Calu3 (cell line): ENCODE data around the gene LAMTOR1. TPM values are rescaled to one million over a fixed set of nuclear protein-coding genes. Genes with fewer than 3 reads are reported as not detected.

Experiments
- BruUV-seq: library from RNA; stranded (reverse); fragments of 400-500 nt; replicated peaks from 2 replicates; lab custom pipeline; 2021; lab: Mats Ljungman, UMichigan
- CTCF ChIA-PET: fragments of 300-600 bp; sonication (Branson Sonifier 250); formaldehyde crosslinking; loops from one replicate; lab custom pipeline; 2022; ENCODE audit warnings: antibody characterized with exemption; lab: Charles Lee
- DNase-seq: peaks from one replicate; pipeline ENCODE4 v3.0.0; 2022
- H3K27ac Mint-ChIP-seq: one replicate; pipeline ENCODE4 v1.8.0; 2022; ENCODE audit warnings: mixed read lengths; ENCODE audit not compliant: unreplicated experiment
- H3K27me3 Mint-ChIP-seq: one replicate; pipeline ENCODE4 v1.8.0; 2022; ENCODE audit warnings: mixed read lengths; ENCODE audit not compliant: unreplicated experiment
- H3K36me3 Mint-ChIP-seq: one replicate; pipeline ENCODE4 v1.8.0; 2022; ENCODE audit warnings: mild to moderate bottlenecking, moderate library complexity, mixed read lengths; ENCODE audit not compliant: insufficient read depth, unreplicated experiment
- H3K4me1 Mint-ChIP-seq: one replicate; pipeline ENCODE4 v1.8.0; 2022; ENCODE audit warnings: mild to moderate bottlenecking, low read depth, mixed read lengths; ENCODE audit not compliant: unreplicated experiment
- H3K4me3 Mint-ChIP-seq: one replicate; pipeline ENCODE4 v1.8.0; 2022; ENCODE audit warnings: mild to moderate bottlenecking, low read depth, moderate library complexity, mixed read lengths; ENCODE audit not compliant: unreplicated experiment
- H3K9me3 Mint-ChIP-seq: one replicate; pipeline ENCODE4 v1.8.0; 2022; ENCODE audit warnings: low read depth, mixed read lengths; ENCODE audit not compliant: unreplicated experiment
- CTCF ChIP-seq: fragments of 200-600 bp; IDR thresholded peaks from one replicate; pipeline ENCODE4 v1.8.0; 2022; ENCODE audit warnings: antibody characterized with exemption; ENCODE audit not compliant: unreplicated experiment
- intact Hi-C: fragments of 100-400 bp; cut with micrococcal nuclease; formaldehyde crosslinking; loops from one replicate; pipeline ENCODE4 v1.10.0; 2022; ENCODE audit not compliant: unreplicated experiment
- total RNA-seq: library from RNA; stranded (reverse); gene quantifications from 2 replicates; pipeline ENCODE4 v1.2.3, GENCODE V29; 2022

Gene LAMTOR1
- total RNA-seq, 1 experiment from 2014 or later = 67.1 TPM

- Mint-ChIP-seq H3K36me3 (peaks cover 36% of the 10 kb centered on the region), H3K4me3 (peak overlapping the region; percentile 75), H3K4me1 (peaks cover 20% of the 10 kb centered on the region), H3K9me3 (no peaks in the 10 kb centered on the region), H3K27ac (peak overlapping the region; percentile 71), H3K27me3 (no peaks in the 10 kb centered on the region)
- no peak for TF ChIP-seq CTCF
- CTCF ChIA-PET = interaction anchor here (0.9 to 1.1 kb wide), 3 partner anchors 9 to 174 kb away, joined by 3 read pairs; no protein-coding TSS in a partner anchor
- BruUV-seq = TSS peak; percentile 65
- intact Hi-C loops = no loop called here
- no peak for DNase-seq
Observed at GRCh38 chr11:72102162-72102561, 935 bp downstream of the LAMTOR1 start.

GRCh38 chr11:72100462-72100861, 2.6 kb downstream of the LAMTOR1 start:
- no peak for DNase-seq
- peak overlapping the region; percentile 71 for H3K27ac Mint-ChIP-seq
- no TSS peak for BruUV-seq
- TF ChIP-seq CTCF = no peak
- H3K9me3 Mint-ChIP-seq = no peaks in the 10 kb centered on the region
- peaks cover 36% of the 10 kb centered on the region for H3K36me3 Mint-ChIP-seq
- H3K27me3 Mint-ChIP-seq = no peaks in the 10 kb centered on the region
- H3K4me3 Mint-ChIP-seq = no peak overlapping the region
- CTCF ChIA-PET = interaction anchor here (0.6 to 1.1 kb wide), 2 partner anchors 8 to 62 kb away, joined by 3 to 4 read pairs; no protein-coding TSS in a partner anchor
- peaks cover 20% of the 10 kb centered on the region for H3K4me1 Mint-ChIP-seq
- intact Hi-C loops = no loop called here

GRCh38 chr11:72100009-72100408, 3.1 kb downstream of the LAMTOR1 start:
- peaks cover 20% of the 10 kb centered on the region for H3K4me1 Mint-ChIP-seq
- H3K9me3 Mint-ChIP-seq = no peaks in the 10 kb centered on the region
- no peak overlapping the region for H3K4me3 Mint-ChIP-seq
- H3K36me3 Mint-ChIP-seq = peaks cover 40% of the 10 kb centered on the region
- no peak for DNase-seq
- no peak overlapping the region for H3K27ac Mint-ChIP-seq
- TF ChIP-seq CTCF = no peak
- CTCF ChIA-PET = interaction anchor here (0.6 to 1.3 kb wide), 4 partner anchors 8 to 62 kb away, joined by 3 to 4 read pairs (median 4); no protein-coding TSS in a partner anchor
- H3K27me3 Mint-ChIP-seq = no peaks in the 10 kb centered on the region
- no TSS peak for BruUV-seq
- intact Hi-C loops = no loop called here

- no peak for TF ChIP-seq CTCF
- H3K9me3 Mint-ChIP-seq = no peaks in the 10 kb centered on the region
- no TSS peak for BruUV-seq
- no peak overlapping the region for H3K27ac Mint-ChIP-seq
- no peak for DNase-seq
- H3K4me1 Mint-ChIP-seq = peaks cover 20% of the 10 kb centered on the region
- H3K27me3 Mint-ChIP-seq = no peaks in the 10 kb centered on the region
- intact Hi-C loops = no loop called here
- no peak overlapping the region for H3K4me3 Mint-ChIP-seq
- CTCF ChIA-PET = interaction anchor here (1.3 kb wide), 2 partner anchors 7 to 73 kb away, joined by 3 to 4 read pairs; no protein-coding TSS in a partner anchor
- peaks cover 37% of the 10 kb centered on the region for H3K36me3 Mint-ChIP-seq
Observed at GRCh38 chr11:72098741-72099140, 4.4 kb downstream of the LAMTOR1 start.
